HG02840 (cell line): Measurements from ENCODE around the gene B3GNT5.

Source experiments
- ATAC-seq: cut with Tn5 transposase; IDR thresholded peaks from one replicate; pipeline ENCODE4 v1.9.1; 2021; ENCODE audit warnings: mild to moderate bottlenecking, moderate library complexity, moderate number of reproducible peaks; ENCODE audit not compliant: unreplicated experiment, low FRiP score

The B3GNT5 gene

GRCh38 chr3:183252973-183253527, at the start of gene B3GNT5:
Gene B3GNT5 (plus strand): TSS chr3:183253253. CDS start chr3:183269799, 16,546 bp downstream.
- ATAC-seq = no peak

GRCh38 chr3:183203670-183204069, 49.4 kb upstream of the B3GNT5 start:
- no peak for ATAC-seq

GRCh38 chr3:183208260-183208659, 44.8 kb upstream of the B3GNT5 start:
- no peak for ATAC-seq

- ATAC-seq = no peak
These were observed 44.3 kb upstream of the B3GNT5 start for GRCh38 chr3:183208800-183209199.

GRCh38 chr3:183210341-183210740, 42.7 kb upstream of the B3GNT5 start:
- ATAC-seq = no peak

- ATAC-seq = no peak
These were observed 42.2 kb upstream of the B3GNT5 start for GRCh38 chr3:183210862-183211341.

- no peak for ATAC-seq
These were observed 41.7 kb upstream of the B3GNT5 start for GRCh38 chr3:183211352-183211751.

- ATAC-seq = no peak
These were observed 41.0 kb upstream of the B3GNT5 start for GRCh38 chr3:183212096-183212495.

- ATAC-seq = no peak
These were observed 40.5 kb upstream of the B3GNT5 start for GRCh38 chr3:183212565-183212964.

GRCh38 chr3:183213415-183214276, 39.4 kb upstream of the B3GNT5 start:
- no peak for ATAC-seq

GRCh38 chr3:183214277-183214612, 38.8 kb upstream of the B3GNT5 start:
- no peak for ATAC-seq

- ATAC-seq = no peak
These were observed 37.4 kb upstream of the B3GNT5 start for GRCh38 chr3:183215591-183216202.

GRCh38 chr3:183217548-183218332, 35.3 kb upstream of the B3GNT5 start:
- ATAC-seq = no peak

GRCh38 chr3:183218826-183219225, 34.2 kb upstream of the B3GNT5 start:
- ATAC-seq = no peak

- no peak for ATAC-seq
These were observed 32.2 kb upstream of the B3GNT5 start for GRCh38 chr3:183220828-183221227.

- no peak for ATAC-seq
These were observed 30.3 kb upstream of the B3GNT5 start for GRCh38 chr3:183222631-183223235.

- no peak for ATAC-seq
These were observed 28.7 kb upstream of the B3GNT5 start for GRCh38 chr3:183224180-183224970.

GRCh38 chr3:183226333-183226890, 26.6 kb upstream of the B3GNT5 start:
- ATAC-seq = no peak

GRCh38 chr3:183227586-183227985, 25.5 kb upstream of the B3GNT5 start:
- no peak for ATAC-seq
